Measurements from ENCODE around the gene ZFP14. TPM values are rescaled to one million over a fixed set of nuclear protein-coding genes. Genes with fewer than 3 reads are reported as not detected.

Gene ZFP14
- total and polyA plus RNA-seq, 9 donors, result 3.1 to 10.5 (median 6.7) TPM

Other genes with a start within 250 kb of the ZFP14 start
- 100 to 1,000 TPM in 6 of 7 donors, 10 to 100 TPM in 1; 69.4 to 571 (median 488) TPM for gene CAPNS1, start 239.1 kb downstream of the ZFP14 start, total RNA-seq
- 100 to 1,000 TPM; 424 to 783 TPM for gene CAPNS1, start 239.1 kb downstream of the ZFP14 start, polyA plus RNA-seq
- 10 to 100 TPM; 39.9 to 81.4 (median 56.7) TPM for gene COX7A1, start 226.8 kb downstream of the ZFP14 start, total RNA-seq
- gene COX7A1, start 226.8 kb downstream of the ZFP14 start, polyA plus RNA-seq, result 10 to 100 TPM; 31.4 to 36.0 TPM
- 10 to 100 TPM in 1 of 7 donors, 1 to 10 TPM in 6; 3.6 to 10.1 (median 7.6) TPM for gene ZNF565, start 164.5 kb downstream of the ZFP14 start, total RNA-seq
- gene ZNF565, start 164.5 kb downstream of the ZFP14 start, polyA plus RNA-seq, result 1 to 10 TPM; 4.1 to 6.9 TPM
- gene ZNF146, start 164.1 kb downstream of the ZFP14 start, total RNA-seq, result 10 to 100 TPM; 52.0 to 73.8 (median 57.7) TPM
- 10 to 100 TPM; 38.1 to 56.2 TPM for gene ZNF146, start 164.1 kb downstream of the ZFP14 start, polyA plus RNA-seq
- 10 to 100 TPM in 3 of 7 donors, 1 to 10 TPM in 4; 4.7 to 16.2 (median 8.3) TPM for gene ZFP82, start 39.4 kb upstream of the ZFP14 start, total RNA-seq
- gene ZFP82, start 39.4 kb upstream of the ZFP14 start, polyA plus RNA-seq, result 1 to 10 TPM; 5.8 to 8.6 TPM
- gene ZNF566, start 110.4 kb upstream of the ZFP14 start, total RNA-seq, result 10 to 100 TPM in 6 of 7 donors, 1 to 10 TPM in 1; 8.6 to 22.0 (median 16.4) TPM
- gene ZNF566, start 110.4 kb upstream of the ZFP14 start, polyA plus RNA-seq, result 1 to 10 TPM; 6.1 to 9.3 TPM
- gene ZNF260, start 149.1 kb upstream of the ZFP14 start, total RNA-seq, result 10 to 100 TPM in 6 of 7 donors, 1 to 10 TPM in 1; 9.4 to 19.0 (median 12.2) TPM
- gene ZNF260, start 149.1 kb upstream of the ZFP14 start, polyA plus RNA-seq, result 1 to 10 TPM; 6.1 to 8.1 TPM
- 10 to 100 TPM; 11.7 to 24.5 (median 19.5) TPM for gene ZNF529, start 194.1 kb upstream of the ZFP14 start, total RNA-seq
- gene ZNF529, start 194.1 kb upstream of the ZFP14 start, polyA plus RNA-seq, result 10 to 100 TPM in 1 of 2 donors, 1 to 10 TPM in 1; 5.8 to 11.7 TPM
- 10 to 100 TPM in 1 of 7 donors, 1 to 10 TPM in 6; 1.9 to 10.2 (median 8.3) TPM for gene ZNF382, start 226.1 kb upstream of the ZFP14 start, total RNA-seq
- gene ZNF382, start 226.1 kb upstream of the ZFP14 start, polyA plus RNA-seq, result 1 to 10 TPM; 1.8 to 3.0 TPM